ENCODE measurements around the gene HLCS.

DNA sequence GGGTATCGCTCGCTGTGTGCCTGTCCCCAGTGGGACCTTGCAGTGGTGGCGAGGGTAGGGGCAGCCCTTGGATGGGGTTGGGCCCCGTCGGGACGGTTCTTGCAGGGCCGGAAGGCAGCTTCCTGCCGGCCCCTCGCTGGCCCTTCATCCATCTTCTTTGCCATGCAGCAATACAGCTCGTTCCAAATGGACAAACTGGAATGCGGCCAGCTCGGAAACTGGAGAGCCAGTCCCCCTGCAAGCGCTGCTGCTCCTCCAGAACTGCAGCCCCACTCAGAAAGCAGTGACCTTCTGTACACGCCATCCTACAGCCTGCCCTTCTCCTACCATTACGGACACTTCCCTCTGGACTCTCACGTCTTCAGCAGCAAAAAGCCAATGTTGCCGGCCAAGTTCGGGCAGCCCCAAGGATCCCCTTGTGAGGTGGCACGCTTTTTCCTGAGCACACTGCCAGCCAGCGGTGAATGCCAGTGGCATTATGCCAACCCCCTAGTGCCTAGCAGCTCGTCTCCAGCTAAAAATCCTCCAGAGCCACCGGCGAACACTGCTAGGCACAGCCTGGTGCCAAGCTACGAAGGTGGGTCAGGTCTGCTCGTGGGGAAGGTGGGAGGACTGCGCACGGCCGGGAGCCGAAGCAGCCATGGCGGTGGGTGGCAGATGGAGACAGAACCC, 221.8 kb downstream of the HLCS start:
- TF ChIP-seq CTCF (IDR thresholded peaks at IDR 0.05) (no peak), POLR2AphosphoS5 (IDR thresholded peaks at IDR 0.05) (no peak)
